Measurements from ENCODE around the gene CORO1C. TPM values are rescaled to one million over a fixed set of nuclear protein-coding genes. Genes with fewer than 3 reads are reported as not detected.

The CORO1C gene
- total RNA-seq, 1 donor from 2014 or later: 74.7 TPM

DNA sequence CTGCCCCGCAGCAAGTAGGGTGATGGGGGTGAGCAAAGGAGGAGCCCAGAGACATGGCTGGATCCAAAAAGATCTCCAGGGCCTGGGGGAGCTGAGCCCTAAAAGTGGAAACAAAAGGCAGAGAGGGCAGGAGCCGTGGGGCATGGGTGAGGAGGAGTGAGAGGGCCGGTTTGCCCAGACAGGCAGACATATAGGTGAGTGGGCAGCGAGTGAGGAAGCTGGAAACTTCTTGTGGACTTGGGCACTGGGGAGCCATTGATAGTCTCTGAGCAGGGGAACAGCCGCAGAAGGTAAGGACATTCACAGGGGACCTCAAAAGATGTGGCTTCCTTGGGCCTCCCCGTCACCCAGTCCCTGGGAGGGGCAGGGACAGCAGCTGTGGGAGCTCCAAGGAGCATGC is 116.7 kb downstream of the CORO1C start:
- intact Hi-C loops (cut with DNase I): loop anchor here (10.0 kb wide), 1 partner anchor 100 kb away; the partner anchor contains the start of gene FICD
- DNase-seq (ENCODE audit: low spot score): no peak

DNA sequence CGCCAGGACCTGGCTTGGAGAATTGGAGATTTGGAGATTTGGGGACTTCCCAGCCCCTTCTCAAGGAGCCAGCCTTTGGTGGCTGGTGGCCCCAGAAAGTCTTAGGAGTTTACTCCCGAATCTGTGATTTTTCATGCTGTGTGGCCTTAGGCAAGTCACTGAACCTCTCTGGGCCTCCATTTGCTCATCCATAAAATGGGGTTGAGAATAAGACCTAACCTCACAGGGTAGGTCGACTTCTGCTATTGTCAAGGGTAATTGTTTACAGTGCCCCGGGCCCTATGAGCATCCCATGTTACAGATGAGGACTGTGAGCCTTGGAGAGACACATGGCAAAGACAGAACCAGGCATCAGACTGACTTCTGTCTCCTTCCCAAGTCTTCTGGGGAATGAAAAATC is 117.3 kb downstream of the CORO1C start:
- intact Hi-C loops (cut with DNase I): loop anchor here (10.0 kb wide), 1 partner anchor 99 kb away; the partner anchor contains the start of gene FICD
- no peak for DNase-seq (ENCODE audit: low spot score)

DNA sequence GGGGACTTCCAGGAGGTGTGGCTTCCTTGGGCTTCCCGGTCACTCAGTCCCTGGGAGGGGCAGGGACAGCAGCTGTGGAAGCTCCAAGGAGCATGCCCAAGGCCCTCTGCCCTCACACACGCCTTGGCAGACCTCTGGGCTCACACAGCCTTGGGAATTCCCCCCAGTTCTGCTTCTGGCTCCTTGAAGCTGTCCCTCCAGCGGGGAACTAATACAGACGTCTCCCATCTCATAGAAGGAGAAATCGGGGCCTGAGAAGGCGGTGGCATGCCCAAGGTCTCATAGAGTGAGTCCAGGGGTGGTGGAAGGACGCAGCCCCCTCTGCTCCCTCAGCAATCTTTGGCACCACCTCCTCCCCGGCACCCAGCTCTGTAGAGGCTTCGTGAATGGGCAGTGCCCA is 117.8 kb downstream of the CORO1C start:
- intact Hi-C loops (cut with DNase I): loop anchor here (10.0 kb wide), 1 partner anchor 99 kb away; the partner anchor contains the start of gene FICD
- no peak for DNase-seq (ENCODE audit: low spot score)

DNA sequence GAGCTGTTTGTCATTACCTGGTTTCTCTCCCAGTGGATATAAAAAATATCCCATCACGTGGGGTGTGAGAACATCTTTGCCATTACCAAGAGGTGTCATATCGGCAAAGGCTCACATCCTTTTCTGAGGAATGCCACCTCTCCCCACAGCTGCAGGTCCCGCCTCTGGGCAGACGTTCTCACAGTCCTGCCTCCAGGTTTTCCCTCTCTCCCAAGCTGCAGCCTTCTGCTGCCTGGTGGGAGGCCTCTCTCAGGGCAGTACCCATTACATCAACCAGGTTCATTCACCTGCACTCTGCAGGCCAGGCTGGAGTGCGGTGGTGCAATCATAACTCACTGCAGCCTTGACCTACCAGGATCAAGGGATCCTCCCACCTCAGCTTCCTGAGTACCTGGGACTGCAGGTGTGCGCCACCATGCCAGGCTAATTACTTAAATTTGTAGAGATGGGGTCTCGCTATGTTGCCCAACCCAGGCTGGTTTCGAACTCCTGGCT is 118.5 kb downstream of the CORO1C start:
- no peak for DNase-seq (ENCODE audit: low spot score)
- intact Hi-C loops (cut with DNase I): loop anchor here (10.0 kb wide), 1 partner anchor 98 kb away; the partner anchor contains the start of gene FICD

DNA sequence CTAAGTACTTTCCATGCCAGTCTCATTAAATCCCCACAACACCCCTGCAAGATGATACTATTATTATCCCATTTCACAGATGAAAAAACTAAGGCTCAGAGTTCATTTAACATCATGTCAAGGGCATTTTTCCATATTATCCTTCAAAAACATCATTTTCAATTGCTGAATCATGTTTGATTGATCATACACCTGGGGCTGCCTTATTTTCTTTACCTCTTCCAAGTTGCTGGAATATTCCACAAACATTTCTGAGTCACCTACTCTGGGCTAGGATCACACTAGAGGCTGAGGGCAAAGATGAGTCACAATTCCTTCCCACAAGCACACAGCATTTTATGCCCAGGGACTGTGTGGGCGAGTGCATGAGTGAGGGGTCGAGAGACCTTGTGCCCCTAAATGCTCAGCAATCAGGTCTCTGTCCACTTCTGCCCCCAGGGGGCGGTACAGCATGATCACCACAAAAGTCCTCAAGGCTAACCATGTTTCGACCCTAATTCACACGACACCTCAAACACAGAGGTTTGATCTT is 119.4 kb downstream of the CORO1C start:
- DNase-seq (ENCODE audit: low spot score): no peak
- intact Hi-C loops (cut with DNase I): loop anchor here (10.0 kb wide), 1 partner anchor 97 kb away; the partner anchor contains the start of gene FICD

DNA sequence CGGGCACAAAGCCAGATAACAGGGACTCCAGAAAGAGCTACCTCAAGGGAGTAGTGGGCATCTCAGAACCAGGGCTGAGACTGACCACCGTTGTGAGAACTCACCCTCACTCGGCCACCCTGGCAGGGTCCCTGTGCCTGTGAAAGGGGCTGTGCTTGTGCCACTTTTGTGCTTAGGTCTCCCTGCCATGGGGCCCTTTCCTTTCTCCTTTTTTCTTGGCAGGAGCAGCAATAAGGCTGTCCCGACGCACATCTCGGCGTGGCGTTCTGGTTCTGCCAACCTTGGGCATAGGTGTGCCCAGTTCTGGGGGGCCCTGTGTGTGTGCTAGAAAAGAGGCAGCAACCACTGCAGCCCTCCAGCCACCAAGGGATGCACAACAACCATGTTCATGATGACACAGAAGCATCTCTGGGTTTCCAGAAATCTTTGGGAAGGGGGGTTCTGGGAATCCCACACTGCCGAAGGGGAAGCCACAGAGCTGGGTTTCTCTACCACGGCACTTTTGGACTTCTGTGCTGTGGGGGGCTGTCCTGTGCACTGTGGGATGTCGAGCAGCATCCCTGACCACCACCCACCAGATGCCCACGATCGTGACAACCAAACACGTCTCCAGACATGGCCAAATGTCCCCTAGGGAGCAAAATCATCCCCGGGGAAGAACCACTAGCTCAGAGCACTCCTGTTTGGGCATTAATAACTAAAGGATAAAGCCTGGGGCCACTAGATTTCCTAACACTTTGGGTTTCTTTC is 120.3 kb downstream of the CORO1C start:
- intact Hi-C loops (cut with DNase I): loop anchor here (10.0 kb wide), 1 partner anchor 96 kb away; the partner anchor contains the start of gene FICD
- DNase-seq (ENCODE audit: low spot score): no peak

DNA sequence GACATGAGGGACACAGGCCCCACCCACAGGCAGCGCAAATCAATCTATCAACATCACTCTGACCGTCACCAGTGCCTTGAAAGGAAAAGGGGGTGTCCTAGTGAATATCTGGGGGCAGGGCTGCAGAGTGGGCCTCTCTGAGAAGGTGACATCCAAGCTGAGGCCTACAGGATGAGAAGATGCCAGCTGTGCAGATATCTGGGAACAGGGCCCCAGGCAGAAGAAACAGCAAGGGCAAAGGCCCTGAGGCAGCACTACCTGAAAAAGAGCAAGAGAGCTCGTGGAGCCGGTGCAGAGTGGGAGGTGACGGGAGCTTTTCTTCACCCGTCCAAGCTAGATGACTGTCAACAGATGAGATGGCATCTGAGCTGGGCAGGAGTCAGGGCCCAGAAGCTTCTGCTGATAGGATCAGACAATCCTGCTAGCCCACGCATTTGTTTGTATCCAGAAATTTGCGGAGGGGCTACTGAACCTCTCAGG is 120.9 kb downstream of the CORO1C start:
- DNase-seq (ENCODE audit: low spot score): no peak
- intact Hi-C loops (cut with DNase I): loop anchor here (10.0 kb wide), 1 partner anchor 96 kb away; the partner anchor contains the start of gene FICD

DNA sequence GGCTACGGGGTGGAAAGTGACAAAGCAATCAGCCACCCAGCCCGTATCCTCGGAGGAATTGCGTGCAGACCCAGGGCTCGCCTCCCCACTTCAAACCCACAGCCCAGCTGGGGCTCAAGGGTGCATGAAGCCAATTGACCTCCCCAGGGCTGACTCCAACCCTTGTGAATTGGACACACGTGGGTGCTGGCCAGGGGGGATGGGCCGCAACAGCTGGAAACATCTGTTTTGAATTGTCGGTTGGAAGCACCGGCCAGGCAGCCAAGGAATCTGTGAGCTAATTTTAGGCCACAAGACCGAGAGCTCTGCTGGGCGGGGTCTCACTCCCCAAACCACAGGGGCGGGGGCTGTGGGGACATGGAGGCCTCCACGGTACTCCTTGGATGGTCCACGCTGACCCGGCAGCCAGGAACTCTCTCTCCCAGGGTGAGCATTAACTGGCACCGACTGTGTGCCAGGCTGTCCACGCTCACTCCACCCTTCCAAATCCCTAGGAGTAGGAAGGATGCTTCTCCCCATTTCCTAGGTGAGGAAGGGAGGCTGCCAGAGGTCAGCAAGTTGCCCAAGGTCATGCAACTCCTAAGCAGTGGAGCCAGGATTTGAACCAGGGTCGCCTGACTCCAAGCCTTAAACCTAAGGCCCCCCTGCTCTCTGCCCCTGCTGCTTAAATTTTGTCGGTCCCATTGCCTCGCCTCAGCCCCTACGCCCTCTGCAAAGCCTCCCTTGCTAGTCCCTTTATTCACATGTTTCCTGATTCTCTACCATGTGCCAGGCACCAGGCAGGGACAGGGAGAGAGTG is 121.6 kb downstream of the CORO1C start:
- peak; percentile 85 for DNase-seq (ENCODE audit: low spot score)
- intact Hi-C loops (cut with DNase I): loop anchor here (10.0 kb wide), 1 partner anchor 95 kb away; the partner anchor contains the start of gene FICD

DNA sequence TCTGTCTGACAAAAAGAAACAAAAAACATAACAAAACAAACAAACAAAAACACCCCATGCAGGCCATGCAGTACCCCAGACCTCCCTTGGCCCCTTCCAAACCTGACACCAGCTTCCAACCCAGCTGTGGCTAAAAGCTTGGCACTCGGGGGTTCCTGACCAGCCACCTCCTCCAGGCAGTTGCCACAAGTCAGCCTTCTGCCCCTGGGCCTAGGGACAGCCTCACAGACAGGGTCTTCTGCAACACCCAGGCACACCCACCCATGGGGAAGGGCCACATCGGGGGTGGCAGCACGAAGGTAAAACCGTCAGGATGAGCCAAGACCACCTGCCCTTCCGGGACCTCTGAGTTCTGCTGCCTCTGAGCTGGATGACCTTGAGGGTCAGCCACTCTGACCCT is 122.7 kb downstream of the CORO1C start:
- no peak for DNase-seq (ENCODE audit: low spot score)
- intact Hi-C loops (cut with DNase I): no loop called here

DNA sequence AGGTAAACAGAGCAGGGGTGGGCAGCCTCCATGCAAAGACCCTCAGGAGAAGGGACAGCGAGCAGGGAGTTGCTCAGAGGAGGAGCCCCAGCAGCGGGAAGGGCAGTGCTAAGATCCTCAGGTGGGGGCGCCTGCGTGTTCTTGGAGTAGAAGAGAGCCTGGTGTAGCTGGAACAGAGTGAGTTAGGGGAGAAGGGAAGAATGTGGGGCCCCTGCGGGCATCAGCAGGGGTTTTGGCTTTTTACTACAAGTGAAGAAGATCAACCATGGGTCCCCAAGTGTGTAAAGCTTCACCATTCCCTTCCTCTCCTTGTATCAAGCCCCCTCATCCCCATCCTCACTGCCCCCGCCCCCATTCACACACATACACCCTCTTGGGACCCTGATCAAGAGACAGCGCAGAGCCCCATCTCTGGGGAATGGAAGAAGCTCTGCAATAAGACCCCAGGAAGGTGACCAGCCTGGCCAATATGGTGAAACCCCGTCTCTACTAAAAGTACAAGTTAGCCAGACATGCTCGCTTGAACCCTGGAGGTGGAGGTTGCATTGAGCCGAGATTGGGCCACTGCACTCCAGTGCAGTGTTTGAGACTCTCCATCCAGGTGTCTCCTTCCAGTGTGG is 123.2 kb downstream of the CORO1C start:
- intact Hi-C loops (cut with DNase I): no loop called here

DNA sequence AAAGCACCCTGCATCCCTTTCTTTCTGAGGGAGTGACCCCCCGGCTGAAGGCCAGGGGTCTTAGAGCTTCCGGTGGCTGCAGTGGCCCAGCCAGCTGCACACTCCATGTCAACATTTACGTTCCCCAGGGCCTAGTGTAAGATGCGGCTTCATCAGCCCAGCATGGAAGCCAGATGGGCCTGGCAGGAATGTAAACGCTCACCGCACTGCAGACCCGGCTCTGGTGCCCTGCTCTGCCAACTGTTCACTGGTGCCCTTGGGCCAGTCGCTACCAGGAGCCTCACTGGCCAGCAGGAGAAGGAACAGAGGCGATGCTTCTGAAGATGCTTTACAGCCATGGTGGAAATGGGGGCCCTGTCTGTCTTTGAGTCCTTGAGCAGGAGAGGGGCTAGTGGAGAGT is 124.8 kb downstream of the CORO1C start:
- DNase-seq (ENCODE audit: low spot score): no peak
- intact Hi-C loops (cut with DNase I): no loop called here

More for the DNA sequence above, 123.2 kb downstream of the CORO1C start:
- DNase-seq (ENCODE audit: low spot score): no peak

DNA sequence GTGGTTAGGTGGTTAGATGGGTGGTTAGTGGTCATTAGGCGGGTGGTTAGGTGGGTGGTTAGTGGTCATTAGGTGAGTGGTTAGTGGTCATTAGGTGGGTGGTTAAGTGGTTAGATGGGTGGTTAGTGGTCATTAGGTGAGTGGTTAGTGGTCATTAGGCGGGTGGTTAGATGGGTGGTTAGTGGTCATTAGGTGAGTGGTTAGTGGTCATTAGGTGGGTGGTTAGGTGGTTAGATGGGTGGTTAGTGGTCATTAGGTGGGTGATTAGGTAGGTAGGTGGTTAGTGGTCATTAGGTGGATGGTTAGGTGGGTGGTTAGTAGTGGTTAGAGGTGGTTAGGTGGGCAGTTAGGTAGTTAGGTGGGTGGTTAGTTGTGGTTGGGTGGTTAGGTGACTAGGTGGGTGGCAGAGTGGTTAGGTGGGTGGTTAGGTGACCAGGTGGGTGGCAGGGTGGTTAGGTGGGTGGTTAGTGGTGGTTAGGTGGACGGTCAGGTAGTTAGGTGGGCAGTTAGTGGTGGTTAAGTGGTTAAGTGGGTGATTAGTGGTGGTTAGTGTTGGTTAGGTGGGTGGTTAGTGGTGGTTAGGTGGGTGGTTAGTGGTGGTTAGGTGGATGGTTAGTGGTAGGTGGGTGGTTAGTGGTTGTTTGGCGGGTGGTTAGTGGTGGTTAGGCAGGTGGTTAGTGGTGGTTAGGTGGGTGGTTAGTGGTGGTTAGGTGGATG is 125.5 kb downstream of the CORO1C start:
- no peak for DNase-seq (ENCODE audit: low spot score)
- intact Hi-C loops (cut with DNase I): no loop called here

DNA sequence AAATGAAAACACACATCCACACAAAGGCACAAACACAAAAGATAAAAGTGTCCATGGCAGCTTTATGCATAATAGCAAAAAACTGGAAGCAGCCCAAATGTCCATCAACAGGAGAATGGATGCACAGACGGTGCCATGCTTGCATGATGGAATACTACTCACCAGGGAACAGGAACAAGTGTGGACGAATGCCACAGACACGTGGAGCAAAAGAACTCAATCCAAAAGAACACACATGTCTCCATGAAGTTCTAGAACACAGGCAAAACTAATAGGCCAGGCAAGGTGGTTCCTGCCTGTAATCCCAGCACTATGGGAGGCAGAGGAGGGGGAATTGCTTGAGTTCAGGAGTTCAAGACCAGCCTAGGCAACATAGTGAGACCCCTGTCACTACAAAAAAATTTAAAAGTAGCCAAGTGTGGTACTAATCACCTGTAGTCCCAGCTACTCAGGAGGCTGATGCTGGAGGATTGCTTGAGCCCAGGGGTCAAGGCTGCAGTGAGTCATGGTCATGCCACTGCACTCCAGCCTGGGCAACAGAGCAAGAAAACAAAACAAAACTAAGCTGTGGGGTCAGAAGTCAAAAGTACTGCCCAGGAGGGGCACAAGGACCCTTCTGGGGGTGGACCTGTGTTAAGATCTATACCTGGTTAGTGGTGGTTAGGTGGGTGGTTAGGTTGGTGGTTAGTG is 126.2 kb downstream of the CORO1C start:
- no peak for DNase-seq (ENCODE audit: low spot score)
- intact Hi-C loops (cut with DNase I): no loop called here

DNA sequence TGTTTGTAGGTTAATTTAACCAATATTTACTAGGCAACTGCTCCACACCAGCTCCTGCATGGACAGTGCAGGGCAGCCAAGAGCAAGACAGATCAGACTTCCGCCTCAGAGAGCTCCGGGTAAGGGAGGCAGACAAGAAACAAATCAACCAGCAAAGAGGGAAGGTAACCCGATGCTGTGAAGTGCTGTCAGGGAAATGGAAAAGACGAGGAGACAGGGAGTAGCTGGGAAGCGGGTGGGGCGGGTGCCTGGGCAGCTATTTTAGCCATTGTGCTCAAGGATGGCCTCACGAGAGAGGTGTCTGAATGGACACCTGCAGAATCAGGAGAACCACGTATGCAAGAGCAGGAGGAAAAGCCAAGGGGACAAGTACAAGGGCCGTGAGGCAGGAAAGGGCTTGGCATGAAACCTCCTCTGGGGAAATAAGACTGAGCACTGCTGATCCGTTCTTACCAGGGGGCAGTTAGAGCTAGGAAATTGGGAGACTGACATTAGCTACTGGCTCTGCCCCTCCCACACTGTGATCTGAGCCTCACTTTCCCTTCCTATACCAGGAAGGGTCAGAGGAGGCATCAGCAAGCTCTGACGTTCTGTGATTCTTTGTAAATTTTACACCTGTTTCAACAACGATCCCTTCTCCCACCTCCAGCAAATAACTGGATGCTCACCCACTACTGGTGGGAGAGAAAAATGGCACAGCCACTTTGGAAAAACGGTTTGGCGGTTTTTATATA is 126.9 kb downstream of the CORO1C start:
- intact Hi-C loops (cut with DNase I): no loop called here

DNA sequence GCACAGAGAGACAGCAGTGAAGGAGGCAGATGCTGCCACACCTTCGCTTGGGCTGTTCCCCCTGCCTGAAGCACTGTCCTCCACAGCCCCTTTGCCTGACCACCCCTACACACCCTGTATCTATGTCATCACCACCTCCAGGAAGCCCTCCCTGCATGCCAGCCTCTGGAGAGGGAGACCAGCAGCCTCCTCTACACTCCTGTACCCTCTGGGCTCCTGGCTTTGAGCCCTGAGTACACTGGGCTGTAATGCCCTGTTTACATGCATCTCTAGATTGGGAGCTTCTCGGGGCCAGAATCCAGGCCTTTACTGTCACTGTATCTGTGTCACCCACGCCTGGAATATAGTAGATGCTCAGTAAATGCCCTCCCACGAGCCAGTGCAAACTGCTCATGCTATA is 127.6 kb downstream of the CORO1C start:
- intact Hi-C loops (cut with DNase I): no loop called here
- no peak for DNase-seq (ENCODE audit: low spot score)

More for the DNA sequence above, 126.9 kb downstream of the CORO1C start:
- DNase-seq (ENCODE audit: low spot score): no peak

DNA sequence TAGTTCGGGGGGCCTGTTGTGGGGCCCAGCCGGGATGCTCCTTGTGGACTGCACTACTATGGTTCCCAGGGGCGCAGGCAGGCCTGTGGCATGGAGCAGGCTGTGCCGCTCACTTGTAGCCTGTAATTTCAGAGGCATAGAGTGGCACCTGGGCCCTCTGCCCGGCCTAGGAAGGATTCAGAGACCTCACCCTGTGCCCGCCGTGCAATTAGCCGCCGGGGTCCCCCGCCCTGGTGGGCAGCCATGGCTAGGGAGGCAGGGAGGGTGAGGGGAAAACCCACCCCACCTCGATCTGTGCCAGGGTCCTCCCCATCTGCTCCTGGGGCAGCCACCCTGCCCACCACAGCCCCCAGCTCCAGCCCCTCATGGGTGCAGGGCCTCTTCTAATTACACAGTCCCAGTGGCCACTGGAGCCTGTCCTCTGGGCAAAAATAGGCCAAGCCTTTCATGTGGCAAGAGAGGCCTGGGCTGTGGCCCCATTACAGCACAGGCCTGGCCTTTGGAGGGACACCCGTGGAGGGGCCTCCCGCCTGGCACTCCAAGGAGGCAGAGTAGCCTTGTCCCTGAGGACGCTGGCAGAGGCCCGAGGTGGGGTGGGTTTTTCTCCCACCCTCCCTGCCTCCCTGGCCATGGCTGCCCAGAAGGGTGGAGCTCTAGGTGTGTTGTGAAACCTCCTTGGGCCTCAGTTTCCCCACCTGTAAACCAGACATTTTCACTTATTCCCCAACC is 128.2 kb downstream of the CORO1C start:
- intact Hi-C loops (cut with DNase I): no loop called here

DNA sequence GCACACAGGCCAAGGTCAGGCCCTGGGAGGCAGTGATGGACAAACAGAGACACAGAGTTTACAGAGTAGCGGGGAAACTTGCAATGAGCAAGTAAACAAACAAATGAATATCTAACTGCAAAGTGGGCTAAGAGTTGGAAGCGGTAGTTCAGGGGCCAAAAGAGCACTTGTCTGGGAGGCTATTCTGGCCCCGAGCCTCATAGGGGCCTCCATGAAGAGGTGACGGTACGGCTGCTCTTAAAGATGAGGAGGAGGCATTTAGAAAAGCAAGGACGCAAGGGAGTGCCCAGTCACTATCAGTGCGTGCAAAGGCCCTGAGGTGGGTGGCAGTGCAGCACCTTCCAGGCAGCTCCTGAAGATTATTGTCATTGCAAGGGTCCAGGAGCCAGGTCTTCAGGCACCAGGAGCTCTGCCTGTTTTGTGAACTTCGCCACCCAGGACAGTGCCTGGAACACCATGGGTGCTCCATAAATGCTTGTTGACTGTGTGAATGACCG is 129.1 kb downstream of the CORO1C start:
- no peak for DNase-seq (ENCODE audit: low spot score)
- intact Hi-C loops (cut with DNase I): no loop called here

More for the DNA sequence above, 128.2 kb downstream of the CORO1C start:
- DNase-seq (ENCODE audit: low spot score): no peak
